H9 (cell line): ENCODE measurements around the gene CBX5. TPM values are rescaled to one million over a fixed set of nuclear protein-coding genes. Genes with fewer than 3 reads are reported as not detected.

ENCODE experiments used
- DNase-seq: peaks from one replicate; pipeline ENCODE4 v3.0.0-alpha.2; 2017
- H2AFZ ChIP-seq: one replicate; pipeline ENCODE4 v1.6.1; 2013; ENCODE audit warnings: mild to moderate bottlenecking, low read length, control low read depth, moderate library complexity
- H2AK5ac ChIP-seq: 2 replicates; pipeline ENCODE4 v1.6.1; 2013; ENCODE audit warnings: low read length, control low read depth, mixed read lengths; ENCODE audit not compliant: insufficient read length
- H2BK120ac ChIP-seq: one replicate; pipeline ENCODE4 v1.6.1; 2013; ENCODE audit warnings: low read depth, mild to moderate bottlenecking, low read length, control low read depth, inconsistent platforms; ENCODE audit not compliant: poor library complexity, severe bottlenecking
- H2BK12ac ChIP-seq: 2 replicates; pipeline ENCODE4 v1.6.1; 2013; ENCODE audit warnings: low read length, control low read depth, mixed read lengths, low read depth; ENCODE audit not compliant: insufficient read length
- H2BK15ac ChIP-seq: 2 replicates; pipeline ENCODE4 v1.6.1; 2013; ENCODE audit warnings: low read depth, low read length, control low read depth
- H2BK20ac ChIP-seq: one replicate; pipeline ENCODE4 v1.6.1; 2013; ENCODE audit warnings: low read depth, mild to moderate bottlenecking, low read length, control low read depth, inconsistent platforms; ENCODE audit not compliant: poor library complexity, severe bottlenecking
- H2BK5ac ChIP-seq: 2 replicates; pipeline ENCODE4 v1.6.1; 2013; ENCODE audit warnings: low read length, control low read depth, mixed read lengths; ENCODE audit not compliant: insufficient read length
- H3K14ac ChIP-seq: 2 replicates; pipeline ENCODE4 v1.6.1; 2013; ENCODE audit warnings: low read length, control low read depth; ENCODE audit not compliant: insufficient read depth
- H3K18ac ChIP-seq: 2 replicates; pipeline ENCODE4 v1.6.1; 2013; ENCODE audit warnings: low read depth, mild to moderate bottlenecking, mixed read lengths, low read length, control low read depth; ENCODE audit not compliant: insufficient read length
- H3K23ac ChIP-seq: 2 replicates; pipeline ENCODE4 v1.6.1; 2013; ENCODE audit warnings: low read length, control low read depth, mixed read lengths, low read depth; ENCODE audit not compliant: insufficient read length
- H3K23me2 ChIP-seq: 2 replicates; pipeline ENCODE4 v1.6.1; 2013; ENCODE audit warnings: low read depth, mild to moderate bottlenecking, mixed read lengths, low read length, control low read depth; ENCODE audit not compliant: insufficient read length, poor library complexity, severe bottlenecking
- H3K27ac ChIP-seq: 2 replicates; pipeline ENCODE4 v1.5.1; 2013; ENCODE audit warnings: low read length, control low read depth, mixed read lengths, low read depth; ENCODE audit not compliant: insufficient read length
- H3K27me3 ChIP-seq: 2 replicates; pipeline ENCODE4 v1.6.1; 2013; ENCODE audit warnings: low read length, control low read depth, inconsistent platforms; ENCODE audit not compliant: insufficient read depth
- H3K4ac ChIP-seq: 2 replicates; pipeline ENCODE4 v1.6.1; 2013; ENCODE audit warnings: low read depth, mild to moderate bottlenecking, control low read depth, inconsistent platforms, low read length, moderate library complexity
- H3K4me1 ChIP-seq: 2 replicates; pipeline ENCODE4 v1.6.1; 2013; ENCODE audit warnings: low read length, control low read depth, inconsistent platforms; ENCODE audit not compliant: insufficient read depth
- H3K4me2 ChIP-seq: 2 replicates; pipeline ENCODE4 v1.6.1; 2013; ENCODE audit warnings: low read length, control low read depth, mixed read lengths; ENCODE audit not compliant: insufficient read length, insufficient read depth
- H3K56ac ChIP-seq: 2 replicates; pipeline ENCODE4 v1.6.1; 2013; ENCODE audit warnings: low read depth, mild to moderate bottlenecking, mixed read lengths, low read length, control low read depth; ENCODE audit not compliant: insufficient read length
- H3K79me1 ChIP-seq: 2 replicates; pipeline ENCODE4 v1.6.1; 2013; ENCODE audit warnings: low read depth, mild to moderate bottlenecking, moderate library complexity, low read length, control low read depth, inconsistent platforms; ENCODE audit not compliant: insufficient read depth, poor library complexity, severe bottlenecking
- H3K79me2 ChIP-seq: 2 replicates; pipeline ENCODE4 v1.6.1; 2013; ENCODE audit warnings: low read length, control low read depth, inconsistent platforms; ENCODE audit not compliant: insufficient read depth
- H3K9ac ChIP-seq: 2 replicates; pipeline ENCODE4 v1.6.1; 2013; ENCODE audit warnings: low read length, control low read depth, mixed read lengths; ENCODE audit not compliant: insufficient read length; ENCODE audit errors: extremely low read depth
- H3K9me3 ChIP-seq: one replicate; pipeline ENCODE4 v1.6.1; 2013; ENCODE audit warnings: low read depth, low read length, inconsistent platforms; ENCODE audit not compliant: control insufficient read depth
- H3T11ph ChIP-seq: one replicate; pipeline ENCODE4 v1.6.1; 2013; ENCODE audit warnings: mild to moderate bottlenecking, low read length, control low read depth, inconsistent platforms
- H4K20me1 ChIP-seq: one replicate; pipeline ENCODE4 v1.6.1; 2013; ENCODE audit not compliant: control insufficient read depth, insufficient read length, insufficient read depth
- H4K5ac ChIP-seq: 2 replicates; pipeline ENCODE4 v1.6.1; 2013; ENCODE audit warnings: low read depth, mild to moderate bottlenecking, mixed read lengths, low read length, control low read depth; ENCODE audit not compliant: insufficient read length
- H4K8ac ChIP-seq: replicated peaks from 2 replicates; pipeline ENCODE4 v1.6.1; 2013; ENCODE audit warnings: low read length, control low read depth, mixed read lengths, low read depth; ENCODE audit not compliant: insufficient read length
- H4K91ac ChIP-seq: 2 replicates; pipeline ENCODE4 v1.6.1; 2013; ENCODE audit warnings: low read depth, mild to moderate bottlenecking, moderate library complexity, mixed read lengths, low read length, control low read depth; ENCODE audit not compliant: insufficient read length
- H3K27ac Mint-ChIP-seq, 3 experiments: 2 replicates in 2 of 3; 3 replicates in 1 of 3; pipeline ENCODE4 v1.8.0; 2020 to 2021; ENCODE audit warnings: mixed read lengths in 3 of 3, mild to moderate bottlenecking in 1 of 3, moderate library complexity in 1 of 3
- H3K27me3 Mint-ChIP-seq: 2 replicates; pipeline ENCODE4 v1.8.0; 2021; ENCODE audit warnings: low read depth, mild to moderate bottlenecking, moderate library complexity, mixed read lengths
- H3K36me3 Mint-ChIP-seq, 3 experiments: 2 replicates in 2 of 3; 3 replicates in 1 of 3; pipeline ENCODE4 v1.8.0; 2020 to 2021; ENCODE audit warnings: low read depth in 3 of 3, mixed read lengths in 3 of 3; ENCODE audit not compliant: insufficient read depth in 1 of 3
- H3K4me1 Mint-ChIP-seq, 2 experiments: 2 replicates each; pipeline ENCODE4 v1.8.0; 2020; ENCODE audit warnings: mixed read lengths in 2 of 2
- H3K4me3 Mint-ChIP-seq, 2 experiments: 2 replicates in 1 of 2; 3 replicates in 1 of 2; pipeline ENCODE4 v1.8.0; 2020 to 2021; ENCODE audit warnings: mild to moderate bottlenecking in 2 of 2, mixed read lengths in 2 of 2, moderate library complexity in 1 of 2
- H3K9me3 Mint-ChIP-seq, 2 experiments: 2 replicates in 1 of 2; 3 replicates in 1 of 2; pipeline ENCODE4 v1.8.0; 2020; ENCODE audit warnings: mild to moderate bottlenecking in 2 of 2, mixed read lengths in 2 of 2, moderate library complexity in 1 of 2
- WGBS: extraction: QIAGEN DNeasy Blood & Tissue Kit; methylation state at CpG from one replicate; pipeline ENCODE4 v1.1.7; 2013; ENCODE audit warnings: missing lambda C conversion rate, low lambda C conversion rate, mixed read lengths; ENCODE audit not compliant: insufficient read length; ENCODE audit errors: extremely low coverage; 5-methylcytosine and 5-hydroxymethylcytosine counted together
- total RNA-seq: library from RNA; stranded (reverse); gene quantifications from 2 replicates; pipeline ENCODE4 v1.2.1, GENCODE V29; 2021
- TF ChIP-seq, protein P1 (sequence below): fragments of 200-600 bp; sonication (generic); conservative IDR thresholded peaks from 3 replicates; pipeline ENCODE4 v1.8.0; 2021; ENCODE audit warnings: antibody characterized with exemption, mild to moderate bottlenecking

The CBX5 gene
- total RNA-seq, 1 experiment from 2014 or later, result 206 TPM

DNA sequence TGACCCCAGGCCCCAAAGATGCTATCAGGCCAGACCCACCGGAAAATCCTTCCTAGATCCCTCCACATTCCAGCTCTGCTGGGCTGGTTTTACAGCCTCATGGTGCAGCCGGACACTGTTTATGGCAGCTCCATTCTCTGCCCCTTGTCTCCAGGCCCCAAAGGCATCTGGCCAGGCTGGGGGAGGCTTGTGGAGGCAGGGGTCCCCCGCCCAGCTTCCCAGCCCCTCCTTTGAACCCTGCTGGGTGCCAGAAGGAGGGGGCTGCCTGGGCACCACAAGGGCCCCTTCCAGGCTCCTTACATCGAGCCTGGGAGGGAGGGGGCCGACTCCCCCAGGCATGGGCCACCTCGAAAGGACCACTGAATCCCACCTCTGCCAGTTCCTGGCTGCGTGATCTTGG is 71.3 kb downstream of the CBX5 start:
- no peak overlapping the region for H3K4me2 ChIP-seq
- no peak overlapping the region for H2BK20ac ChIP-seq
- no peak overlapping the region for H2AK5ac ChIP-seq
- H4K20me1 ChIP-seq, result no peaks in the 10 kb centered on the region
- H3K23ac ChIP-seq, result no peak overlapping the region
- Mint-ChIP-seq H3K4me3 (no peak overlapping the region), H3K27me3 (peaks cover 92% of the 10 kb centered on the region), H3K9me3 (peaks cover 0 to 2% of the 10 kb centered on the region in 2 experiments; a peak in 1 of 5 replicates), H3K4me1 (peaks cover 9 to 22% of the 10 kb centered on the region in 2 experiments), H3K36me3 (no peaks in the 10 kb centered on the region), H3K27ac (no peak overlapping the region)
- H3K4ac ChIP-seq, result no peak overlapping the region
- no peak overlapping the region for H2BK120ac ChIP-seq
- H4K91ac ChIP-seq, result no peak overlapping the region
- no peak overlapping the region for H3K56ac ChIP-seq
- H3K79me1 ChIP-seq, result no peaks in the 10 kb centered on the region
- TF ChIP-seq, protein P1, sequence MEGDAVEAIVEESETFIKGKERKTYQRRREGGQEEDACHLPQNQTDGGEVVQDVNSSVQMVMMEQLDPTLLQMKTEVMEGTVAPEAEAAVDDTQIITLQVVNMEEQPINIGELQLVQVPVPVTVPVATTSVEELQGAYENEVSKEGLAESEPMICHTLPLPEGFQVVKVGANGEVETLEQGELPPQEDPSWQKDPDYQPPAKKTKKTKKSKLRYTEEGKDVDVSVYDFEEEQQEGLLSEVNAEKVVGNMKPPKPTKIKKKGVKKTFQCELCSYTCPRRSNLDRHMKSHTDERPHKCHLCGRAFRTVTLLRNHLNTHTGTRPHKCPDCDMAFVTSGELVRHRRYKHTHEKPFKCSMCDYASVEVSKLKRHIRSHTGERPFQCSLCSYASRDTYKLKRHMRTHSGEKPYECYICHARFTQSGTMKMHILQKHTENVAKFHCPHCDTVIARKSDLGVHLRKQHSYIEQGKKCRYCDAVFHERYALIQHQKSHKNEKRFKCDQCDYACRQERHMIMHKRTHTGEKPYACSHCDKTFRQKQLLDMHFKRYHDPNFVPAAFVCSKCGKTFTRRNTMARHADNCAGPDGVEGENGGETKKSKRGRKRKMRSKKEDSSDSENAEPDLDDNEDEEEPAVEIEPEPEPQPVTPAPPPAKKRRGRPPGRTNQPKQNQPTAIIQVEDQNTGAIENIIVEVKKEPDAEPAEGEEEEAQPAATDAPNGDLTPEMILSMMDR, result no peak
- no peaks in the 10 kb centered on the region for H3K79me2 ChIP-seq
- no peak overlapping the region for H3K9ac ChIP-seq
- H2BK15ac ChIP-seq, result no peak overlapping the region
- no peak overlapping the region for H3K14ac ChIP-seq
- no peaks in the 10 kb centered on the region for H3K23me2 ChIP-seq
- H3K27ac ChIP-seq, result no peak overlapping the region
- no peak for DNase-seq
- H4K8ac ChIP-seq, result no peak overlapping the region
- H2BK12ac ChIP-seq, result no peak overlapping the region
- H3K9me3 ChIP-seq, result no peaks in the 10 kb centered on the region
- no peak overlapping the region for H3K18ac ChIP-seq
- H3K27me3 ChIP-seq, result peaks cover 17% of the 10 kb centered on the region; the same call in 1 of the 2 replicates
- H2BK5ac ChIP-seq, result no peak overlapping the region
- H3T11ph ChIP-seq, result no peak overlapping the region
- no peak overlapping the region for H4K5ac ChIP-seq
- no peaks in the 10 kb centered on the region for H3K4me1 ChIP-seq
- no peak overlapping the region for H2AFZ ChIP-seq
- WGBS, result no CpG with 5 or more reads among the region's 7 CpGs
